Gastrocnemius medialis (tissue), 4 donors: ENCODE measurements around the gene NOXA1. TPM values are rescaled to one million over a fixed set of nuclear protein-coding genes. Genes with fewer than 3 reads are reported as not detected.

Source experiments
- ATAC-seq, 2 donors: fragments of 150-250 bp; one replicate each; pipeline ENCODE4 v1.9.1; 2016
- DNase-seq, 2 donors: peaks; one replicate each; pipeline ENCODE4 v3.0.0-alpha.2; 2019
- H3K27ac ChIP-seq, 4 donors: fragments of 200-600 bp; sonication (generic); 1 replicate in 1 of 4; 2 replicates in 3 of 4; pipeline ENCODE4 v1.5.1; 2016 to 2018; ENCODE audit warnings: mild to moderate bottlenecking in 2 of 4, moderate library complexity in 1 of 4
- H3K27me3 ChIP-seq, 3 donors: fragments of 200-600 bp; sonication (generic) in 2 of 3; 1 replicate in 1 of 3; 2 replicates in 2 of 3; pipeline versions ENCODE4 v1.5.1 to v1.6.0; 2016 to 2019; ENCODE audit warnings: mild to moderate bottlenecking in 1 of 3, moderate library complexity in 1 of 3
- H3K36me3 ChIP-seq, 2 donors: fragments of 200-600 bp; sonication (generic) in 1 of 2; one replicate each; pipeline ENCODE4 v1.5.1; 2017 to 2018
- H3K4me1 ChIP-seq, 2 donors: fragments of 200-600 bp; sonication (generic) in 1 of 2; one replicate each; pipeline ENCODE4 v1.5.1; 2016 to 2017; ENCODE audit warnings: mild to moderate bottlenecking in 2 of 2
- H3K4me3 ChIP-seq, 4 donors: fragments of 200-600 bp; sonication (generic) in 3 of 4; 1 replicate in 1 of 4; 2 replicates in 3 of 4; pipeline ENCODE4 v1.5.1; 2016 to 2019; ENCODE audit warnings: mild to moderate bottlenecking in 2 of 4
- H3K9me3 ChIP-seq, 3 donors: fragments of 200-600 bp; sonication (generic) in 2 of 3; 1 replicate in 1 of 3; 2 replicates in 2 of 3; pipeline ENCODE4 v1.5.1; 2016 to 2019
- CTCF ChIP-seq, 5 experiments: fragments of 450-650 bp in 3 of 5; fragments of 200-600 bp in 2 of 5; sonication (generic) in 2 of 5; IDR thresholded peaks in 4 of 5; conservative IDR thresholded peaks in 1 of 5; 1 replicate in 4 of 5; 2 replicates in 1 of 5; pipeline ENCODE4 v1.5.1; 2016 to 2019; ENCODE audit warnings: antibody characterized with exemption in 5 of 5, mild to moderate bottlenecking in 3 of 5, moderate library complexity in 3 of 5
- POLR2A ChIP-seq, 2 donors: fragments of 450-650 bp; IDR thresholded peaks; one replicate each; pipeline ENCODE4 v1.6.1; 2017; ENCODE audit warnings: antibody characterized with exemption in 2 of 2, mild to moderate bottlenecking in 2 of 2, moderate library complexity in 2 of 2
- in situ Hi-C, 4 donors: fragments of 200-750 bp; cut with MboI; loops; one replicate each; pipeline versions ENCODE4 v1.15.0 to v1.8.0; 2017; ENCODE audit warnings: low sequenced_read_pairs in 4 of 4
- intact Hi-C: fragments of 100-400 bp; cut with DNase I; formaldehyde crosslinking; loops from one replicate; pipeline ENCODE4 v1.15.1; 2023; ENCODE audit warnings: low total_unique reads
- total RNA-seq, 4 donors: library from RNA; depleted of rRNA; stranded (reverse); fragments of >200 nt; gene quantifications; one replicate each; pipeline versions ENCODE4 v1.1.0 to v1.2.3, GENCODE V29; 2016

NOXA1 gene
- total RNA-seq, 4 donors from 2014 or later: 0.41 to 2.5 (median 1.8) TPM

GRCh38 chr9:137435381-137435891 is 12.2 kb downstream of the NOXA1 start:
- H3K9me3 ChIP-seq: no peaks in the 10 kb centered on the region

DNA sequence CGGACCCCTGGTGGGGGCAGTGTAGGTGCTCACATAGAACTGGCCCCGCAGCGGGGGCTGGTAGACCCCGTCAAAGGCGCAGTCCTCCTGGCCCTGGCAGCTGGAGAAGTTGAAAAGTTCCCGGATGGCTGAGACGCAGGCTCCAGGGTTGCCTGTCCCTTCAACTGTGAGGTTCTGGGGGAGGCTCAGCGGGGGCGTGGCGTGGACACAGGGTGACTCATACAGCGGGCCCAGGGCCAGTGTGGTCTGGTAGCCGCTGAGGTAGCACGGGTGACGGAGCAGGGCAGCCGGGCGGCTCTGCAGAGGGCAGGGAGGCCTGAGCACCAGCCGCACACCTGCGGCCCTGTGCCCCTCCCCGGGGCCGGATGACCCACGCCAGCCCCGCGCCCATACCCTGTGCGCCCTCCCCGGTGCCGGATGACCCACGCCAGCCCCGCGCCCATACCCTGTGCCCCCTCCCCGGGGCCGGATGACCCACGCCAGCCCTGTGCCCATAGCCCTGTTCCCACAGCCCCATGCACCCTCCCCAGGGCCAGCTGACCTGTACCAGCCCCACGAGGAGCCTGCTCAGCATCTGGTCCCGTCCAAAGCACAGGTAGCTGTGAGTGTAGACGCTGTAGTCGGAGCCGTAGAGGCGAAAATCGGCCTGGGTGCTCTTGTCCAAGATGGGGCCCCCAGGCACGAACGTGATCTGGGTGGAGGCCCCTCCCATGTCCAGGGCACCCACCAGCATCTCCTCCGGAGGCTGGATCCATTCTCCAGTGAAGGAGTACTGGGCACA is 13.0 kb downstream of the NOXA1 start:
- in situ Hi-C loops (no loop called here), intact Hi-C loops (no loop called here)
- DNase-seq: peak in 1 of 2 donors; percentile 74
- Histone ChIP-seq H3K27ac (no peak overlapping the region), H3K27me3 (peaks cover 18 to 25% (median 20%) of the 10 kb centered on the region in 3 donors), H3K4me3 (no peak overlapping the region), H3K9me3 (no peaks in the 10 kb centered on the region), H3K36me3 (no peaks in the 10 kb centered on the region), H3K4me1 (peaks cover 0 to 8% of the 10 kb centered on the region in 2 donors)
- TF ChIP-seq POLR2A (IDR thresholded peaks at IDR 0.05) (no peak), CTCF (IDR thresholded peaks at IDR 0.05 in 4 of 5, conservative IDR thresholded peaks at IDR 0.05 in 1 of 5) (no peak)
- peak; percentile 52 to 78 for ATAC-seq

More at GRCh38 chr9:137435381-137435891, 12.2 kb downstream of the NOXA1 start:
- TF ChIP-seq POLR2A (IDR thresholded peaks at IDR 0.05) (no peak), CTCF (IDR thresholded peaks at IDR 0.05 in 4 of 5, conservative IDR thresholded peaks at IDR 0.05 in 1 of 5) (no peak)
- in situ Hi-C loops: no loop called here
- intact Hi-C loops: no loop called here
- Histone ChIP-seq H3K27ac (no peak overlapping the region), H3K27me3 (peaks cover 18 to 24% (median 23%) of the 10 kb centered on the region in 3 donors), H3K4me3 (no peak overlapping the region), H3K36me3 (no peaks in the 10 kb centered on the region), H3K4me1 (peaks cover 0 to 8% of the 10 kb centered on the region in 2 donors)
- ATAC-seq: no peak
- no peak for DNase-seq

DNA sequence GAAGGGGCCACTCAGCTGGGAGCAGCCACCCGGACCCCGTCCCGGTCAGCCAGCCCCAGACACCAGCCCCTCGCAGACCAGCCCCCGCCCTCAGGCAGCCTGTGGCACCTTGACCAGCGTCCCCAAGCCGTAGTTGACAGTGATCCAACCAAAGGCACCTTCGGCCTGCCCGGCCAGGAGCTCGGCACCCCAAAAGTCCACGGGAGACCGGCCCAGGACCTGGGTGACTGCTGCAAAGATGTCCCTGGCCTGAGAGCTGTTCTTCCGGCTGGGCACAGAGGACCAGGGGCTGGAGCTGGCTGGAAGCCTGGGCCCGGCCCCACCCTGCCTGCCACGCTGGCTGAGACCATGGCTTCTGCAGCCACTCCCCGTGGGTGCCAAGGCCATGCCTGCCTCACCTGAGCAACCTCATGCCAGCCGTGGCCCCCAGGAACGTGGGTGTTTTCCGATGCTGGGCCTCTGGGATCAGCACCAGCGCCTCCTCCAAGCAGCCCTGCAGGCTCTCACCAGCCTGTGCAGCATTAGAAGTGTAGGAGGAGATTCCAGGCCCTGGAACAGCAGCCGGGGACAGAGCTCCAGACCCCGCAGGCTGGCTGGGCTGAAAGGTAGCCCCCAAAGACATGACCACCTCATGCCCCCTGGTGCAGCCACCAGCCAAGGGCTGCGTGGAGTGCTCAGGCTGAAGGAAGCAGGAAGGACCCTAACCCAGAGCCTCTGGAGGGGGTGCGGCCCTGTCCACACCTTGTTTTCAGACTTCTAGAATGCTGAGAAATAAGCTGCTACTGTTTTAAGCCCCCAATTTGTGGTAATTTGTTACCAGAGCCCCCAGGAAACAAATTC is 13.8 kb downstream of the NOXA1 start:
- intact Hi-C loops (no loop called here), in situ Hi-C loops (no loop called here)
- ATAC-seq: no peak
- H3K4me1 ChIP-seq: peaks cover 0 to 8% of the 10 kb centered on the region in 2 donors
- H3K9me3 ChIP-seq: no peaks in the 10 kb centered on the region
- no peaks in the 10 kb centered on the region for H3K36me3 ChIP-seq
- peaks cover 25 to 33% (median 27%) of the 10 kb centered on the region in 3 donors for H3K27me3 ChIP-seq
- DNase-seq: no peak
- H3K4me3 ChIP-seq: no peak overlapping the region
- TF ChIP-seq POLR2A (IDR thresholded peaks at IDR 0.05): no peak
- no peak for TF ChIP-seq CTCF (IDR thresholded peaks at IDR 0.05 in 4 of 5, conservative IDR thresholded peaks at IDR 0.05 in 1 of 5)
- no peak overlapping the region for H3K27ac ChIP-seq

- no peak overlapping the region for H3K4me3 ChIP-seq
- H3K4me1 ChIP-seq: peaks cover 0 to 8% of the 10 kb centered on the region in 2 donors
- H3K27me3 ChIP-seq: peaks cover 28 to 43% (median 36%) of the 10 kb centered on the region in 3 donors
- in situ Hi-C loops: no loop called here
- no peak overlapping the region for H3K27ac ChIP-seq
- TF ChIP-seq POLR2A (IDR thresholded peaks at IDR 0.05): no peak
- ATAC-seq (no peak), DNase-seq (no peak)
- intact Hi-C loops: no loop called here
- no peaks in the 10 kb centered on the region for H3K9me3 ChIP-seq
- H3K36me3 ChIP-seq: no peaks in the 10 kb centered on the region
Measured at GRCh38 chr9:137437691-137438590, 14.7 kb downstream of the NOXA1 start.
